Measurements from ENCODE around the gene HEYL.

GRCh38 chr1:39668111-39668510 is 28.7 kb upstream of the HEYL start:
- TF ChIP-seq EZH2phosphoT487 (IDR thresholded peaks at IDR 0.05; ENCODE audit: low read length) = no peak
- TF ChIP-seq CTCF (IDR thresholded peaks at IDR 0.05; ENCODE audit: low read length) = no peak

Data from MM.1S (cell line).